Raji (cell line): Measurements from ENCODE around the gene CD6.

Source experiments
- POLR2A ChIP-seq: IDR thresholded peaks from 2 replicates; pipeline ENCODE4 v1.6.1; 2011; ENCODE audit warnings: low read depth, low read length, control low read depth; ENCODE audit not compliant: insufficient read depth

The CD6 gene, protein sequence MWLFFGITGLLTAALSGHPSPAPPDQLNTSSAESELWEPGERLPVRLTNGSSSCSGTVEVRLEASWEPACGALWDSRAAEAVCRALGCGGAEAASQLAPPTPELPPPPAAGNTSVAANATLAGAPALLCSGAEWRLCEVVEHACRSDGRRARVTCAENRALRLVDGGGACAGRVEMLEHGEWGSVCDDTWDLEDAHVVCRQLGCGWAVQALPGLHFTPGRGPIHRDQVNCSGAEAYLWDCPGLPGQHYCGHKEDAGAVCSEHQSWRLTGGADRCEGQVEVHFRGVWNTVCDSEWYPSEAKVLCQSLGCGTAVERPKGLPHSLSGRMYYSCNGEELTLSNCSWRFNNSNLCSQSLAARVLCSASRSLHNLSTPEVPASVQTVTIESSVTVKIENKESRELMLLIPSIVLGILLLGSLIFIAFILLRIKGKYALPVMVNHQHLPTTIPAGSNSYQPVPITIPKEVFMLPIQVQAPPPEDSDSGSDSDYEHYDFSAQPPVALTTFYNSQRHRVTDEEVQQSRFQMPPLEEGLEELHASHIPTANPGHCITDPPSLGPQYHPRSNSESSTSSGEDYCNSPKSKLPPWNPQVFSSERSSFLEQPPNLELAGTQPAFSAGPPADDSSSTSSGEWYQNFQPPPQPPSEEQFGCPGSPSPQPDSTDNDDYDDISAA

DNA sequence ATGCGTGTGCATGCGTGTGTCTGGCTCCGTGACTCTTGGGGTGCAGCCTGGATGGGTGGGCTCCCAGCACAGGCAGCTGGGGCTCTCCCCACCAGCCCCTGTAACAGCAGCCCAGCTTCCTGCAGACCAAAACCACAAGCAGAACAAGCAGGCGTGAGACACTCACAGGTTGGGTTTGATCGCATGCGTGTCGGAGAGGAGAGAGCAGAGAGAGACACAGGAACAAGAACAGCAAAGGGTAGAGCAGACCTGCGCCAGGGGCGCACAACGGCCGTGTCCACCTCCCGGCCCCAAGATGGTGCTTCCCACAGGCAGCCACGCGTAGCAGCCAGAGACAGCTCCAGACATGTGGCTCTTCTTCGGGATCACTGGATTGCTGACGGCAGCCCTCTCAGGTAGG, at the start of gene CD6:
Gene CD6 (plus strand): TSS at position 161 of the 400 bp plus-strand sequence. CDS start 186 bp downstream, at position 347.
- TF ChIP-seq POLR2A: no peak

DNA sequence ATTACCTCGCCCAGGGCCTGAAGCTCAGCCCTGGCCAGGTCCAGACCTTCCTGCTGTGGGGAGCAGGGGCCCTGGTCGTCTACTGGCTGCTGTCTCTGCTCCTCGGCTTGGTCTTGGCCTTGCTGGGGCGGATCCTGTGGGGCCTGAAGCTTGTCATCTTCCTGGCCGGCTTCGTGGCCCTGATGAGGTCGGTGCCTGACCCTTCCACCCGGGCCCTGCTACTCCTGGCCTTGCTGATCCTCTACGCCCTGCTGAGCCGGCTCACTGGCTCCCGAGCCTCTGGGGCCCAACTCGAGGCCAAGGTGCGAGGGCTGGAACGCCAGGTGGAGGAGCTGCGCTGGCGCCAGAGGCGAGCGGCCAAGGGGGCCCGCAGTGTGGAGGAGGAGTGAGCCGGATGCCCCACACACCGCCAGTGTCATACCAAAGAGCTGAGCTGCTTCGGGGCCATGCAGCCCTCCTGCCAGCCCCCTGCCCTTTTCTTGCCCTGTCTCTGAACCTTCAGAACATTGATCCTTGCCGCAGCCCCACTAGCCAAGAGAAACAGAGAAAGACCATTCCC, 49.6 kb upstream of the CD6 start:
- no peak for TF ChIP-seq POLR2A

DNA sequence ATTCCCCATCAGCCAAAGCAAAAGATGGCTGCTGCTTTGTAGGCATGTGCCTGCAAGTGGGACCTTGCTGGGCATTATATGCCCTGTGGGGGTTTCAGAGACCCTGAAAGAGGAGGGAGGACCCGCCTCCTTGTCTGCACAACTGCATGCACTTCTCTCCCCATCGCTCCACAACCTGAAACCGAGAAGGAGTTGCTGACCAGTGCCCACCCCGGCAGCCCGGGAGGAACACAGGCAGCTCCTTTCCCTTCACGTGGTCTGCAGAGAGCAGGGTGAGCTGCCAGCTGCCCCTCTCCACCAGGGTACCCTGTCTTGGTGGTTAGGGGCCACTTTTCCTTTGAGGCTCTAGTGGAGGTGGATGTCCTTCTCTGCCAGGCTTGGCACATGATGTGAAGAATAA, 48.6 kb upstream of the CD6 start:
- no peak for TF ChIP-seq POLR2A

DNA sequence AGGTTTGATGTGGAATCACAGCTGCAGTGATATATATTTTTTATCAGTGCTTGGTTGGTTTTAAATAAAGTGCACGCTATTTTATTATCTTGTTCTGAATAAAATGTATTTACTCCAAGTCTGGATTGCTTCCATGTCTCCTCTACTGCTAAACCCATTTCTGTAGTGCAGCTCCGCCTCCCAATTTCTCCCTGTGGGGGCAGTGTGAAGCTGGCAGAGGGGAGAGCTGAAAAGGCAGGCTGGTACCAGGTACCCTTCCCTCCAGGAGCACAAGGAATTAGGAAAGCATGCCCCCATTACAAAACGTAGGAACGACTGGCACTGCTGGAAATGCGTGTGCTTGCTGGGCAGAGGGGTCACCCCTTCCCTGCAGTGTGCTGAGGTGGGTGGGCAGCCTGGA, 48.2 kb upstream of the CD6 start:
- TF ChIP-seq POLR2A: no peak

DNA sequence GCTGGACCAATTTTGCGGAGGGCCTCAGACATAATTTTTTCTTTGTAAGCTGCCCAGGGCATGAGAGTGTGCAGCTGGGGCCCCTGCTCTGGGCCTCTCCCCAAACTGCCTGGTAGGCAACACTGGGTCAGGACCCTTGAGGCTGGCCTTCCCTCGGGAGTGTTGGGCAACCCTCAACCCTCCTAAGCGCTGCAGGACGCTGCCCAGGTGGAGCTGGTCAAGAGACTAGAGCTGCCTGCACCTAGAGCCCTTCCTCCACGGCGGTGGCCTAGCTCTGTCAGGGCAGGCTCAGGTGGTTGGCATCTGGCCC, 47.7 kb upstream of the CD6 start:
- TF ChIP-seq POLR2A: no peak

DNA sequence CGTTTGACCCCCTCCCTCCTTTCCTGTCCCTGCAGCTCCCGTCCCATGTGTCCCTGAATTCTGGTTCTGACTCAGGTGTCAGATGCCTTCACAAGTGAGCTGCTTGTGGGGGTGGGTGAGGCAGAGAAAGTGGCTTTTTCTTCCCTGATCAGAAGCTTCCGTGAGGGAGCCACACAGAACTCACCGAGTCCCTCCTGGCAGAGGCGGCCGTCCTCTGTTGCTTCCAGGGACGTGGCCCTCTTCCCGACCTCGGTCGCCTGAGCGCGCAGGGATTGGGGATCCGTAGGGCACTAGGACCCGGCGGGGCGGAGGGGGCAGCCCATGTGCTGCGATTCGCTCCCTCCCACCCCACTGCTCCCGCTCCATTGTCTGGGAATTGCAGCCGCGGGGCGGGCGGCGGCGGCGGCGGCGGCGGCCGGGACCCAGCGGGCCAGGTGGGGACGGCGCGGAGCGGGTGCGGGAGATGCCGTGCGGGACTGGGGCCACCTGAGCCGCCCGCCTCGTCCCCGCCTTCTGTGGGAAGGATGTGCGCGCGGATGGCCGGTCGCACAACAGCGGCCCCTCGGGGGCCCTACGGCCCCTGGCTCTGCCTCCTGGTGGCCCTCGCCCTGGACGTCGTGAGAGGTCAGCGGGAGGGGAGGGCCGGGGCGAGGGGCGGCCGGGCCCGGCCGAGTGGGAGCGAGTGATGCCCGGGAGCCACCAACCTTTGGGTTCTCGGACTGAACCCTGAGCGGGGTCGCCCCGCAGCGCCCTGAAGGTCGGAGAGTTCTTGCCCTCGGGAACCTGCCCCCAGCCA, 47.2 kb upstream of the CD6 start, which contains the start of gene TMEM132A:
Gene TMEM132A (plus strand): TSS at position 351 of the 796 bp plus-strand sequence. CDS start 174 bp downstream, at position 525.
- no peak for TF ChIP-seq POLR2A

DNA sequence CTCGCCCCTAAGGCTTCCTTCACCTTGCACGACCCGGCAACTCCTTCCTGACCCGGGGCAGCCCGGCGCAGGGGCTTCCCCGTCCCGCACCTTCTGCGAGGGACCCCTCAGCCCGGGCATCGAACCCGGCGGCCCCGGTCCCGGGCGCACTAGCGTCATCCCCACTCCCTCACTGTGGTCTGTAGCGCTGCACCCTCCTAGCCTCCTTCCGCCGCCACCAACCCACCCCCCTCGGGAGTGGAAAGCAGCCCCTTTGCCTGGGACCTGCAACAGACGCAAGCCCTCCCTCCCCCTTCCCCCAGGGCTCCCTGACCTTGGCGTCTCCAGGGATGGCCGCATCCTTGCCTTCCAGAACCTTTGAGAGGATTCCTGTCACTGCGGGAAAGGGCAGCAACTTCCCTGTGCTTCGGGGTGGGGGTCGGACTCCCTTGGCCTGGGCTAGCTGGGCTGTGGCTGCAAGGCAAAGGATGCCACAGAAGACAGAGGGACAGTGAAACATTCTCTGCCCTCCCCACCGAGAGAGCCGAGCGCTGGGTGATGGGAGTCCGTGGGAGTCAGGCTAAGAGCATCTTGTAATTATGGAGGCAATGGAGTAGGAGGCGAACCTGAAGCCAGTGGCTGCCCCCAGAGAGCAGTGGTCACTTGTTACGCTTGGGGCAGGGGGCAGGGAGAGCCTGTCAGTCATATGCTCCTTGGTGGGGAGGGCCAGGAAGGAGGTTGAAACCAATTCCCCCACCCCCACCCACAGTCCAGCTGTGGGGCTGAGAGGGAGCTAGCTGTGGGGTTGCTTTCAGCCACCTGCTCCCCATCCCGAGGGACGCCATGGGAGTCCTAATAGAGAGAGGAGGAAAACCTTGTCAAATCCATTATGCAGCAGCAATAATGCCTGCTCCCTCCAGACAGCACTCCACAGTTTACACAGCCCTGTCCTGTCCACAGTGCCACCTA, 46.3 kb upstream of the CD6 start:
- no peak for TF ChIP-seq POLR2A

DNA sequence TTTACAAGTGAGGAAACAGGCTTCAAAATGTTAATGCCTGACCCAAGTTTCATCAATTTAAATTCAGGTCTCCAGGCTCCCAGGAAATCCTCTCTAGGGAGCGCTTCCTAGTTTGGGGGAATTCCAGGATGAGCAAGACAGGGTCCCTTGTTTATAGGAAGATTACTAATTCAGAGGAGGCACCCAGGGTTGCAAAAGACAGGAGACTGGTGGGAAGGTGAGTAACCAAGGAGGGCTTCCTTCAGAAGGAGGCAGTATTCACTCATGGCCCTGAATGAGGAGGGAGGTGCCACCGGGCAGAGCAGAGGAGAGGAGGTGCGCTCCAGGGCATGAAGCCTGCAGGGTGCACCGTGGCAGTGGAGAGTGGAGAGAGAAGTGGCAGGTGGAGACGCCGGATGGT, 45.6 kb upstream of the CD6 start:
- TF ChIP-seq POLR2A: no peak

DNA sequence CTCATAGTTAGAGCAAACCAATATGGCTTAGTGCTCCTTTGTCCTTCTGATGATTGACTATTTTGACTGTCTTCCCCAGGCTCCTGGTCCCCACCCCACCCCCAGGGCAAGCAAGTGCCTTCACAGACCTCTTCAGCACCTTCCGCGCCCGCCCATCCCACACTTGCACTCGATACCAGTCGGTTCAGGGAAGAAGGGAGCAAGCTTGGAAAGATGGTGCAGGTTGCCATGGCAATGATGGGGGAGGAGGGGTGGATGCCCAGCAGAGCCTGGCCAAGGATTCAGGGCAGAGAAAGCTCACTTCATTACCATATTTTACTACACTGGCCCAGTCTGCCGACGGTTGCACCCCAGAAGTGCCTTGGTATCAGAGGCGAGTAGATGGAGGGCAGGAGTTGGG, 45.0 kb upstream of the CD6 start:
- TF ChIP-seq POLR2A: no peak

DNA sequence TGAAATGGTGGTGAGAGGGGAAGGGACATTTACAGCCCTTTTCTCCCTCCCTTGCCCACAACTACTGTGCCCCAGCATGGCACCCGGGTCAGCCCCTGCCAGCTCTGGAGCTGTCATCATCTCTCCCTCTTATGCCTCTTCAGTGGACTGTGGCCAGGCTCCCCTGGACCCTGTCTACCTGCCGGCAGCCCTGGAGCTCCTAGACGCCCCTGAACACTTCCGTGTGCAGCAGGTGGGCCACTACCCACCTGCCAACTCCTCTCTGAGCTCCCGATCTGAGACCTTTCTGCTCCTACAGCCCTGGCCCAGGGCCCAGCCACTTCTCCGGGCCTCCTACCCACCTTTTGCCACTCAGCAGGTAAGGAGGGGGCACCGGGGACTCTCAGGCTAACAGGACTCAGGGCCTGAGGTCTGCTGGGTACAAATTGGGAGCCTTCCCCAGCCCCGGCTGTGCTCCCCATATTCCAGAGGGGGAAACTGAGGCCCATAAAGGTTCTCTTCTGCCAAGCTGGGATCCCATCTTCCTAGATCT, 44.4 kb upstream of the CD6 start:
- TF ChIP-seq POLR2A: no peak

DNA sequence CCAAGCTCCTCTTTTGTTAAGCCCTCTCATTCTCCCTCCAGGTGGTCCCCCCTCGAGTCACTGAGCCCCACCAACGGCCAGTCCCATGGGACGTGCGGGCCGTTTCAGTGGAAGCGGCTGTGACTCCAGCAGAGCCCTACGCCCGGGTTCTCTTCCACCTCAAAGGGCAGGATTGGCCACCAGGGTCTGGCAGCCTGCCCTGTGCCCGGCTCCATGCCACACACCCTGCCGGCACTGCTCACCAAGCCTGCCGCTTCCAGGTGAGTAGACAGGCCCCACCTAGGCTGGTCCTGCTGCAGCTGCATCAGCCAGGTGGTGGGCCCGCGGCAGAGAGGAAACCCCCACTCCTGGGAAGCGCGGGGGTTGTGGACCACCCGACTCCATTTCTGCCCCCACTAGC, 43.9 kb upstream of the CD6 start:
- no peak for TF ChIP-seq POLR2A

DNA sequence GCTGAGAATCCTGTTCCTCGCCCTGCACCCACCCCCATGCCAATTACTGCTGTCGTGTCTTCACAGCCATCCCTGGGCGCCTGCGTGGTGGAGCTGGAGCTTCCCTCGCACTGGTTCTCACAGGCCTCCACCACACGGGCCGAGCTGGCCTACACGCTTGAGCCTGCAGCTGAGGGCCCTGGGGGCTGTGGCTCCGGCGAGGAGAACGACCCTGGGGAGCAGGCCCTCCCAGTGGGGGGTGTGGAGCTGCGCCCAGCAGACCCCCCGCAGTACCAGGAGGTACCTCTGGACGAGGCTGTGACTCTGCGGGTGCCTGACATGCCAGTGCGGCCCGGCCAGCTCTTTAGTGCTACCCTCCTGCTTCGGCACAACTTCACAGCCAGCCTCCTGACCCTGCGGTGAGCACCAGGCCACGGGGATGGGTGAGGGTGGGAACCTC, 42.9 kb upstream of the CD6 start:
- no peak for TF ChIP-seq POLR2A

DNA sequence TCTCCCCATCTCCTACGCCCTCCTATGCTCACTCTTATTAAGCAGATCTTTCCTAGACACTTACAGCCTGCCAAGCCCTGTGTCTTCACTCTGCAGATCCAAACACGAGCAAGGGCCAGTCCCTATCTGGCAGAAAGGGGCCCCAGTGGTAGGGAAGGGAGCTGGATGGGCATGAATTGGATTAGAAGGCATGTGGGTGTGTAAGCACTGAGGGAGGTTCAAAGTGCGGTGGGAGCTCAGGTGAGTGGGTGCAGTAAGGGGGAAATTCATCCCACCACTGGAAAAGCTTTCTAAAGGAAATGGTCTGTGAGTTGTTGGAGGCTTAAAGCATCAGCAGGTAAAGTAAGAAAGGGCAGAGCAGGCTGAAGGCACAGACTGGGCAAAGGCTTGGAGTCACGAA, 41.7 kb upstream of the CD6 start:
- no peak for TF ChIP-seq POLR2A

DNA sequence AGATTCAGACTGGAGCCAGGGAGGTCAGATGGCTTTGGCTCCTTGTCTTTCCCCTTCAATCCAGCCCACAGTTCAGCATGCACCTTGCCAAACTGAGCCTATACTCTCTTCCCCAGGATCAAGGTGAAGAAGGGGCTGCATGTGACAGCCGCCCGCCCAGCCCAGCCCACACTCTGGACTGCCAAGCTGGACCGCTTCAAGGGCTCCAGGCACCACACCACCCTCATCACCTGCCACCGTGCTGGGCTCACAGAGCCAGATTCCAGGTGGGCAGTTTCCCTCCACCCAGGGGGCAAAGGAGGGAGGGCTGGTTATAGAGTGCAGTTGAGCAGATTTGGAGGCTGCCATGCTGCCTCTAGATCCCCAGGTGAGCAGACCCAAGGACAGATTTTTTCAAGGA, 41.1 kb upstream of the CD6 start:
- TF ChIP-seq POLR2A: no peak
